H9 (cell line): ENCODE data around the gene LRMDA. TPM values are rescaled to one million over a fixed set of nuclear protein-coding genes. Genes with fewer than 3 reads are reported as not detected.

ENCODE experiments used
- DNase-seq: peaks from one replicate; pipeline ENCODE4 v3.0.0-alpha.2; 2017
- H2AFZ ChIP-seq: one replicate; pipeline ENCODE4 v1.6.1; 2013; ENCODE audit warnings: mild to moderate bottlenecking, low read length, control low read depth, moderate library complexity
- H2AK5ac ChIP-seq: 2 replicates; pipeline ENCODE4 v1.6.1; 2013; ENCODE audit warnings: low read length, control low read depth, mixed read lengths; ENCODE audit not compliant: insufficient read length
- H2BK120ac ChIP-seq: one replicate; pipeline ENCODE4 v1.6.1; 2013; ENCODE audit warnings: low read depth, mild to moderate bottlenecking, low read length, control low read depth, inconsistent platforms; ENCODE audit not compliant: poor library complexity, severe bottlenecking
- H2BK12ac ChIP-seq: 2 replicates; pipeline ENCODE4 v1.6.1; 2013; ENCODE audit warnings: low read length, control low read depth, mixed read lengths, low read depth; ENCODE audit not compliant: insufficient read length
- H2BK15ac ChIP-seq: 2 replicates; pipeline ENCODE4 v1.6.1; 2013; ENCODE audit warnings: low read depth, low read length, control low read depth
- H2BK20ac ChIP-seq: one replicate; pipeline ENCODE4 v1.6.1; 2013; ENCODE audit warnings: low read depth, mild to moderate bottlenecking, low read length, control low read depth, inconsistent platforms; ENCODE audit not compliant: poor library complexity, severe bottlenecking
- H2BK5ac ChIP-seq: 2 replicates; pipeline ENCODE4 v1.6.1; 2013; ENCODE audit warnings: low read length, control low read depth, mixed read lengths; ENCODE audit not compliant: insufficient read length
- H3K14ac ChIP-seq: 2 replicates; pipeline ENCODE4 v1.6.1; 2013; ENCODE audit warnings: low read length, control low read depth; ENCODE audit not compliant: insufficient read depth
- H3K18ac ChIP-seq: 2 replicates; pipeline ENCODE4 v1.6.1; 2013; ENCODE audit warnings: low read depth, mild to moderate bottlenecking, mixed read lengths, low read length, control low read depth; ENCODE audit not compliant: insufficient read length
- H3K23ac ChIP-seq: 2 replicates; pipeline ENCODE4 v1.6.1; 2013; ENCODE audit warnings: low read length, control low read depth, mixed read lengths, low read depth; ENCODE audit not compliant: insufficient read length
- H3K23me2 ChIP-seq: 2 replicates; pipeline ENCODE4 v1.6.1; 2013; ENCODE audit warnings: low read depth, mild to moderate bottlenecking, mixed read lengths, low read length, control low read depth; ENCODE audit not compliant: insufficient read length, poor library complexity, severe bottlenecking
- H3K27ac ChIP-seq: 2 replicates; pipeline ENCODE4 v1.5.1; 2013; ENCODE audit warnings: low read length, control low read depth, mixed read lengths, low read depth; ENCODE audit not compliant: insufficient read length
- H3K27me3 ChIP-seq: 2 replicates; pipeline ENCODE4 v1.6.1; 2013; ENCODE audit warnings: low read length, control low read depth, inconsistent platforms; ENCODE audit not compliant: insufficient read depth
- H3K4ac ChIP-seq: 2 replicates; pipeline ENCODE4 v1.6.1; 2013; ENCODE audit warnings: low read depth, mild to moderate bottlenecking, control low read depth, inconsistent platforms, low read length, moderate library complexity
- H3K4me1 ChIP-seq: 2 replicates; pipeline ENCODE4 v1.6.1; 2013; ENCODE audit warnings: low read length, control low read depth, inconsistent platforms; ENCODE audit not compliant: insufficient read depth
- H3K4me2 ChIP-seq: 2 replicates; pipeline ENCODE4 v1.6.1; 2013; ENCODE audit warnings: low read length, control low read depth, mixed read lengths; ENCODE audit not compliant: insufficient read length, insufficient read depth
- H3K56ac ChIP-seq: 2 replicates; pipeline ENCODE4 v1.6.1; 2013; ENCODE audit warnings: low read depth, mild to moderate bottlenecking, mixed read lengths, low read length, control low read depth; ENCODE audit not compliant: insufficient read length
- H3K79me1 ChIP-seq: 2 replicates; pipeline ENCODE4 v1.6.1; 2013; ENCODE audit warnings: low read depth, mild to moderate bottlenecking, moderate library complexity, low read length, control low read depth, inconsistent platforms; ENCODE audit not compliant: insufficient read depth, poor library complexity, severe bottlenecking
- H3K79me2 ChIP-seq: 2 replicates; pipeline ENCODE4 v1.6.1; 2013; ENCODE audit warnings: low read length, control low read depth, inconsistent platforms; ENCODE audit not compliant: insufficient read depth
- H3K9ac ChIP-seq: 2 replicates; pipeline ENCODE4 v1.6.1; 2013; ENCODE audit warnings: low read length, control low read depth, mixed read lengths; ENCODE audit not compliant: insufficient read length; ENCODE audit errors: extremely low read depth
- H3K9me3 ChIP-seq: one replicate; pipeline ENCODE4 v1.6.1; 2013; ENCODE audit warnings: low read depth, low read length, inconsistent platforms; ENCODE audit not compliant: control insufficient read depth
- H3T11ph ChIP-seq: one replicate; pipeline ENCODE4 v1.6.1; 2013; ENCODE audit warnings: mild to moderate bottlenecking, low read length, control low read depth, inconsistent platforms
- H4K20me1 ChIP-seq: one replicate; pipeline ENCODE4 v1.6.1; 2013; ENCODE audit not compliant: control insufficient read depth, insufficient read length, insufficient read depth
- H4K5ac ChIP-seq: 2 replicates; pipeline ENCODE4 v1.6.1; 2013; ENCODE audit warnings: low read depth, mild to moderate bottlenecking, mixed read lengths, low read length, control low read depth; ENCODE audit not compliant: insufficient read length
- H4K8ac ChIP-seq: replicated peaks from 2 replicates; pipeline ENCODE4 v1.6.1; 2013; ENCODE audit warnings: low read length, control low read depth, mixed read lengths, low read depth; ENCODE audit not compliant: insufficient read length
- H4K91ac ChIP-seq: 2 replicates; pipeline ENCODE4 v1.6.1; 2013; ENCODE audit warnings: low read depth, mild to moderate bottlenecking, moderate library complexity, mixed read lengths, low read length, control low read depth; ENCODE audit not compliant: insufficient read length
- H3K27ac Mint-ChIP-seq, 3 experiments: 2 replicates in 2 of 3; 3 replicates in 1 of 3; pipeline ENCODE4 v1.8.0; 2020 to 2021; ENCODE audit warnings: mixed read lengths in 3 of 3, mild to moderate bottlenecking in 1 of 3, moderate library complexity in 1 of 3
- H3K27me3 Mint-ChIP-seq: 2 replicates; pipeline ENCODE4 v1.8.0; 2021; ENCODE audit warnings: low read depth, mild to moderate bottlenecking, moderate library complexity, mixed read lengths
- H3K36me3 Mint-ChIP-seq, 3 experiments: 2 replicates in 2 of 3; 3 replicates in 1 of 3; pipeline ENCODE4 v1.8.0; 2020 to 2021; ENCODE audit warnings: low read depth in 3 of 3, mixed read lengths in 3 of 3; ENCODE audit not compliant: insufficient read depth in 1 of 3
- H3K4me1 Mint-ChIP-seq, 2 experiments: 2 replicates each; pipeline ENCODE4 v1.8.0; 2020; ENCODE audit warnings: mixed read lengths in 2 of 2
- H3K4me3 Mint-ChIP-seq, 2 experiments: 2 replicates in 1 of 2; 3 replicates in 1 of 2; pipeline ENCODE4 v1.8.0; 2020 to 2021; ENCODE audit warnings: mild to moderate bottlenecking in 2 of 2, mixed read lengths in 2 of 2, moderate library complexity in 1 of 2
- H3K9me3 Mint-ChIP-seq, 2 experiments: 2 replicates in 1 of 2; 3 replicates in 1 of 2; pipeline ENCODE4 v1.8.0; 2020; ENCODE audit warnings: mild to moderate bottlenecking in 2 of 2, mixed read lengths in 2 of 2, moderate library complexity in 1 of 2
- CTCF ChIP-seq: fragments of 200-600 bp; sonication (generic); conservative IDR thresholded peaks from 3 replicates; pipeline ENCODE4 v1.8.0; 2021; ENCODE audit warnings: antibody characterized with exemption, mild to moderate bottlenecking
- WGBS: extraction: QIAGEN DNeasy Blood & Tissue Kit; methylation state at CpG from one replicate; pipeline ENCODE4 v1.1.7; 2013; ENCODE audit warnings: missing lambda C conversion rate, low lambda C conversion rate, mixed read lengths; ENCODE audit not compliant: insufficient read length; ENCODE audit errors: extremely low coverage; 5-methylcytosine and 5-hydroxymethylcytosine counted together
- total RNA-seq: library from RNA; stranded (reverse); gene quantifications from 2 replicates; pipeline ENCODE4 v1.2.1, GENCODE V29; 2021

Gene LRMDA
- total RNA-seq, 1 experiment from 2014 or later: 1.8 TPM

GRCh38 chr10:76466836-76467503, 1035.5 kb downstream of the LRMDA start:
- Histone ChIP-seq H3K4me1 (no peaks in the 10 kb centered on the region), H4K8ac (no peak overlapping the region), H4K91ac (no peak overlapping the region)

More at GRCh38 chr10:76466836-76467503, 1035.5 kb downstream of the LRMDA start:
- Histone ChIP-seq H2AK5ac (no peak overlapping the region), H3K27me3 (no peaks in the 10 kb centered on the region), H3K79me1 (no peaks in the 10 kb centered on the region), H3K79me2 (no peaks in the 10 kb centered on the region), H3K23ac (no peak overlapping the region), H3K9me3 (no peaks in the 10 kb centered on the region), H3T11ph (no peak overlapping the region), H3K23me2 (no peaks in the 10 kb centered on the region), H2BK120ac (no peak overlapping the region), H2BK20ac (no peak overlapping the region), H3K9ac (no peak overlapping the region), H3K4me2 (no peak overlapping the region), H3K18ac (no peak overlapping the region), H2BK12ac (no peak overlapping the region), H3K56ac (no peak overlapping the region), H4K5ac (no peak overlapping the region), H4K20me1 (no peaks in the 10 kb centered on the region), H3K27ac (no peak overlapping the region), H2BK15ac (no peak overlapping the region), H3K14ac (no peak overlapping the region), H3K4ac (no peak overlapping the region), H2BK5ac (no peak overlapping the region), H2AFZ (no peak overlapping the region)
- TF ChIP-seq CTCF: no peak
- Mint-ChIP-seq H3K27ac (no peak overlapping the region), H3K9me3 (no peaks in the 10 kb centered on the region), H3K4me3 (no peak overlapping the region), H3K4me1 (no peaks in the 10 kb centered on the region), H3K27me3 (no peaks in the 10 kb centered on the region; the same call in 1 of the 2 replicates), H3K36me3 (no peaks in the 10 kb centered on the region; a peak in 1 of 7 replicates)
- WGBS: no CpG with 5 or more reads among the region's 6 CpGs
- no peak for DNase-seq
